GM18499 (cell line): ENCODE results near the gene OTX2.

ENCODE experiments used
- ATAC-seq: cut with Tn5 transposase; IDR thresholded peaks from one replicate; pipeline ENCODE4 v1.9.1; 2021; ENCODE audit warnings: moderate number of reproducible peaks; ENCODE audit not compliant: insufficient read depth, unreplicated experiment

Gene OTX2

DNA sequence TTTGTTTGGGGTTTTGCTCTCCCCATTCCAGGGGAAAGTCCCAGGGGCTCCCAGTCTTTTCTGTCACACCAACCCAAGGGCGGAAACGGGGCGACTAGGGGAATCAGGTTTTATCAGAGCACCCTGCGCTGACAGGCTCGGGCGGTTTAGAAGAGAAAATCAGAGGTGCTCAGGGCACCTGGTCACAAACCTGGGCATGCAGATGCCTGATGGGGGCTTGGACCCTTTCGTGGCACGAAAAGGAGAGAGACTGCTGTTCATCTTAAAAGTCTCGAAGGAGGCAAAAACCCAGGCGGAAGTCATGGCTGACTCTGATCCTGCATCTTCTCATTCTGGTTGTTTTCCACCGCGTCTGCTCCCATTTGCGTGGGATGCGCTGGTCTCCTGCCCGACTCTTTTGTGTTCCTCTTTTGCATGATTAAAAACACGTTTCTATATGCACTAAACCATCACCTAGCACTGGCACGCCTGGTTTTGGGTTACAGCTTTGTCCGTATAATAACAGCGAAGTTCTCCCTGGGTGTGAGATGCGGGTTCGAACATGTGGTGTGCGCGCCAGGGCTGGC, 13.2 kb downstream of the OTX2 start:
- no peak for ATAC-seq

- no peak for ATAC-seq
These were observed 14.0 kb downstream of the OTX2 start for GRCh38 chr14:56796259-56796658.

DNA sequence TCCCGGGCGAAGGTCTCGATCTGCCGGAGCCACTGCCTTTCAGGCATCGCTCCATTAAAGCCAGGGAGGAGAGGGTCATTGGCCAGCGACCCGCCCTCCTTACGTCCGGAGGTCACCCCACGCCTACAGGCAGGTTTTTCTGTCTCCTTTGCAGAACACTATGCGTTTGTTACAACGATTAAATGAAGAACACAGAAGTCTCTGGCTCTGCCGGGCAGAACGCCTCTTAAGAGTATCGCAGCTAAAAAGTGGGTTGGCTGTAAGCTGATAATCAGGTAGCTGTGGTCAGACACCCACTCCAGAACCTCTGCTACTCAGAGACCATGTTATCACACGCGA, 15.0 kb downstream of the OTX2 start:
- ATAC-seq, result no peak

GRCh38 chr14:56794557-56795283, 15.6 kb downstream of the OTX2 start:
- no peak for ATAC-seq

DNA sequence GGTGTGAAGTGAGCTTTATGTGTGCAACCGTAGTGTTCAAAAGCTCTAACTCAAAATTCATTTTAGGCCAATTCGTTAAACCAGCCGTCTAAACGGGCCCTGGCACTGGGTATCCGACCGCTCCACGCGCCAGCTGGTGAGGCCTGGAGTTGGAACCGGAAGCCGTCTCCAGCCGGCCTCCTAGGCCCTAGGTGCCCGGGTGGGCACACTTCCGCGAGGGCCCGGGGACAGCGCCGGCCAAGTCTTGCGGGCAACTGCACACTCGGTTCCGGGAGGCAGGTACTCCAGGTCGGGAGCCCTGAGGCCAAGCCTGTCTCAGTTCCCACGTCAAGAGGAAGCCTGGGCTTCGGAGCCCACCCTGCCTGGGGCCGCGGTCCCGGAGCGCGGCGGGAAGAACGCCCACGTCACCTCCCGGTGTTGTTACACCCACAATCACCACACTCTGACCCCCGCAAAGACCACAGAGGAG, 16.2 kb downstream of the OTX2 start:
- no peak for ATAC-seq

- no peak for ATAC-seq
These were observed 20.3 kb downstream of the OTX2 start for GRCh38 chr14:56789955-56790354.

DNA sequence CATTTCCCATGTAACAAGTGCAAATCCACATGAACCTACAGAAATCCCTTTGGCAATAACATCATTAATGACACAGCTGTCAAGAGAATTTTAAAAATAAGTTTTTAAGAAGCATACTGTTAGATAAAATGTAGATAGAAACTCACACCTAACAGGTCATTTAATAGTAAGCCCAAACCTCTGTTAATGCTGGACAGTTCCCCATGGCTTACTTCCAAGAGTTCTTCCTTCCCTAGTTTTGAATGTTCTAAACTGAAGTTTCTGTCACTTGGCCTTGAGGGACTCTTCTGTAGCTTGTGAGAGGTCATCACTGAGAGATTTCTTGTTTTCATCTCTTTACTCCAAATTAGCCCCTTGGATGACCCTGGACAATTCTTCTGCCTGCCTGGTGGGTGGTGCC, 22.7 kb downstream of the OTX2 start:
- no peak for ATAC-seq

GRCh38 chr14:56782711-56783110, 27.6 kb downstream of the OTX2 start:
- ATAC-seq, result no peak

DNA sequence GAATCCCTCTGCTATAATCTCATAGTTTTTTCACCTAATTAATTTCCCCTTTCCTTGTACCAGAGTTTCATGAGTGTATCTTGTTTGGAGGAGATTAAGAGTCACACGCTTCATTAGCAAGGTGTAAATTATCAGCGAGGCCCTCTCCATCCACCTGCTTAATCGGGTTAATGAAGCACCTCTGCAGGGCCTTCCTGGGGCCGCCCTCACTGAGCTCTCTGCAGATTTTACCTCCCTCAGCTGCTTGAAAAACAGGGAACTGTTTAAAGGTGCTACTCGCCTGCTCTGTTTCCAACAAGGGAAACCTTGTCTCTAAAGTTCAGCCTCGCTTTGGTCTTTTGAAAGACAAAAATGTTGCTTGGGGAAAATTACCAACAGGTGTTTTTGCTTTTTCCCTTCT, 35.8 kb downstream of the OTX2 start:
- no peak for ATAC-seq

- no peak for ATAC-seq
These were observed 39.8 kb downstream of the OTX2 start for GRCh38 chr14:56770512-56770911.

- no peak for ATAC-seq
These were observed 49.9 kb downstream of the OTX2 start for GRCh38 chr14:56760164-56760914.

GRCh38 chr14:56759633-56760032, 50.6 kb downstream of the OTX2 start:
- no peak for ATAC-seq

DNA sequence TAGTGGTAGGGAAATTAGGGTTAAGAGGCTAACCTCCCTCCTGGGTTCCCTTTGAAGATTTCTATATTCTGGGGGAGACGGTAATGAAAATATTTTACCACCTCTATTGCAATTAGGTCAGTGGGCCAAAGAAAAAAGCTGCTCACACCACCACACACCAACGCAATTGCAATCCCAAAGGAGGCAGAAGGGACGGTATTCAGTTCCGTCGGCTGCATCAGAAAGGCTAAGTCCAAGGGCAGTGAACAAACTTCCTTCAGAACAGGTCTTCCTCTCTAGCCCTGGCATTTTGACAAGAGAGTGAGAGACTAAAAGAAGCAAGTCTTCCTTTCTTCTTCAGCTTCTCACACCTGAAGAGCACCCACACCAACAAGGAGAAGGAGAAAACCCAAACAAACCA, 51.2 kb downstream of the OTX2 start:
- no peak for ATAC-seq

DNA sequence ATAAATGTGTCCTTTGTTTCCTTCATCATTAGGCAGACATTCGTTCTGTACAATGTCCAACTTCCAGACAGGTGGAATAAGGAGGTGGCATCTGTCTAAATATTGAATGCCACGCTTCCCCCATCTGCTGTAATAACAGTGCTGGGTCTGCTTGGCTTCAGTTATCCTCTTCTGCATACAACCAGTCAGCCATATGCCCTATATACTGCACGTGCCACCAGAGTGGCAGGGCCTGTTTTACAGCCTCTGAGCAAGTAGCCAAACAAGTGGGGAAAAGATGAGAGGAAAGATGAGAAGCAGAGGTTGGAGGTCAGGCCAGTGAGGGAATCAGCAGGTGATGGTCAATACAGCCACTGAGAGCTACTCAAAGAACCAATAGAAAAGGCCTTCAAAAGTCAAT, 55.4 kb downstream of the OTX2 start:
- ATAC-seq, result no peak

GRCh38 chr14:56753396-56753795, 56.9 kb downstream of the OTX2 start:
- no peak for ATAC-seq

DNA sequence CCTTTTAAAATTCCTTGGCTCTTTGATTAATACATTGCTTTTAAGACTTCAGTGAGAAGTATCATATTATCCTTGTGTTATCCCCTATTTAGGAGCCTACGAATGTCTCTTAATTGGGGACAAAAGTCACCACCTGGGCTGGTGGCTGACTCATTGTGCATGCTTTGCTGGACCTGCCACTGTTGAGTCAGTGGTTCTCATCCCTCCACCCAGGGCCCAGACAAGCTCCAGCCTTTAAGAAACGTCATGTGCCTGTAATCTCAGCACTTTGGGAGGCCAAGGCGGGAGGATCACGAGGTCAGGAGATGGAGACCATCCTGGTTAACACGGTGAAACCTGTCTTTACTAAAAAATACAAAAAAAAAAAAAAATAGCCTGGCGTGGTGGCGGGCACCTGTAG, 57.9 kb downstream of the OTX2 start:
- ATAC-seq, result no peak

GRCh38 chr14:56751471-56751870, 58.8 kb downstream of the OTX2 start:
- no peak for ATAC-seq
